Eye (tissue), 1 donor: Measurements from ENCODE around the gene TSPYL2.

Experiments used
- DNase-seq: peaks from one replicate; pipeline ENCODE4 v3.0.0-alpha.2; 2015

Gene TSPYL2

GRCh38 chrX:53080628-53081580 lies 1.3 kb upstream of the TSPYL2 start:
- DNase-seq, result peak; percentile 16

- no peak for DNase-seq
These were observed 828 bp downstream of the TSPYL2 start for GRCh38 chrX:53082773-53083616.

- DNase-seq, result no peak
These were observed 1.9 kb downstream of the TSPYL2 start for GRCh38 chrX:53084043-53084570.

GRCh38 chrX:53084863-53085262 lies 2.7 kb downstream of the TSPYL2 start:
- no peak for DNase-seq

GRCh38 chrX:53085661-53086229 lies 3.6 kb downstream of the TSPYL2 start:
- no peak for DNase-seq

- no peak for DNase-seq
These were observed 4.3 kb downstream of the TSPYL2 start for GRCh38 chrX:53086464-53086863.

GRCh38 chrX:53087388-53087831 lies 5.2 kb downstream of the TSPYL2 start:
- DNase-seq, result no peak

- peak; percentile 90 for DNase-seq
These were observed 6.2 kb downstream of the TSPYL2 start for GRCh38 chrX:53088136-53088974.

GRCh38 chrX:53089224-53089842 lies 7.2 kb downstream of the TSPYL2 start:
- peak; percentile 79 for DNase-seq

- DNase-seq, result no peak
These were observed 7.8 kb downstream of the TSPYL2 start for GRCh38 chrX:53089925-53090324.

- DNase-seq, result no peak
These were observed 9.2 kb downstream of the TSPYL2 start for GRCh38 chrX:53091354-53091753.

GRCh38 chrX:53093177-53093655 lies 11.0 kb downstream of the TSPYL2 start:
- peak; percentile 82 for DNase-seq

GRCh38 chrX:53093748-53094581 lies 11.8 kb downstream of the TSPYL2 start, which contains the start of gene KANTR:
Gene KANTR (plus strand): TSS chrX:53094142. CDS start chrX:53124273, 30,131 bp downstream.
- DNase-seq, result peak; percentile 96

GRCh38 chrX:53094582-53094905 lies 12.4 kb downstream of the TSPYL2 start:
- no peak for DNase-seq

GRCh38 chrX:53095796-53096195 lies 13.6 kb downstream of the TSPYL2 start:
- DNase-seq, result no peak

GRCh38 chrX:53114864-53115549 lies 32.8 kb downstream of the TSPYL2 start:
- no peak for DNase-seq

GRCh38 chrX:53115550-53115874 lies 33.3 kb downstream of the TSPYL2 start:
- DNase-seq, result no peak

- DNase-seq, result no peak
These were observed 33.9 kb downstream of the TSPYL2 start for GRCh38 chrX:53116101-53116500.

- no peak for DNase-seq
These were observed 39.8 kb downstream of the TSPYL2 start for GRCh38 chrX:53122013-53122412.

- no peak for DNase-seq
These were observed 43.3 kb downstream of the TSPYL2 start for GRCh38 chrX:53125506-53125905.
